Upper lobe of left lung (tissue), 4 donors: ENCODE measurements around the gene DOCK6.

Source experiments
- CTCF ChIP-seq, 6 experiments: fragments of 450-650 bp in 4 of 6; fragments of 200-600 bp in 2 of 6; sonication (generic) in 2 of 6; IDR thresholded peaks; one replicate each; pipeline ENCODE4 v1.5.1; 2016 to 2019; ENCODE audit warnings: antibody characterized with exemption in 6 of 6
- POLR2A ChIP-seq, 4 donors: fragments of 450-650 bp; IDR thresholded peaks; one replicate each; pipeline ENCODE4 v1.5.1; 2016 to 2017; ENCODE audit warnings: antibody characterized with exemption in 4 of 4, mild to moderate bottlenecking in 2 of 4

GRCh38 chr19:11223200-11223599 lies 39.1 kb downstream of the DOCK6 start:
- no peak for TF ChIP-seq POLR2A (IDR thresholded peaks at IDR 0.05)
- no peak for TF ChIP-seq CTCF (IDR thresholded peaks at IDR 0.05)
